OCI-LY1 (cell line): Measurements from ENCODE around the gene KIF19.

ENCODE experiments used
- H2AFZ ChIP-seq: fragments of 200-600 bp; sonication (generic), shearing (Covaris generic); 2 replicates; pipeline ENCODE4 v1.6.0; 2014; ENCODE audit warnings: antibody characterized with exemption, mild to moderate bottlenecking, low read length
- H3F3A ChIP-seq: fragments of 200-600 bp; sonication (generic), shearing (Covaris generic); 2 replicates; pipeline ENCODE4 v1.6.0; 2014; ENCODE audit warnings: mild to moderate bottlenecking, antibody characterized with exemption, low read length, moderate library complexity; ENCODE audit not compliant: insufficient read depth
- H3K27ac ChIP-seq: fragments of 200-600 bp; sonication (generic); 2 replicates; pipeline ENCODE4 v1.5.1; 2014; ENCODE audit warnings: low read length, mixed run types, mild to moderate bottlenecking, low read depth; ENCODE audit not compliant: poor library complexity, severe bottlenecking
- H3K27me3 ChIP-seq: fragments of 200-600 bp; sonication (generic); 2 replicates; pipeline ENCODE4 v1.6.0; 2014; ENCODE audit warnings: antibody characterized with exemption, mild to moderate bottlenecking, low read length, moderate library complexity; ENCODE audit not compliant: insufficient read depth
- H3K36me3 ChIP-seq: fragments of 200-600 bp; sonication (generic); 2 replicates; pipeline ENCODE4 v1.6.1; 2014; ENCODE audit warnings: mild to moderate bottlenecking, antibody characterized with exemption, low read length, moderate library complexity, mixed read lengths; ENCODE audit not compliant: insufficient read depth
- H3K4me1 ChIP-seq: fragments of 200-600 bp; sonication (generic); 2 replicates; pipeline ENCODE4 v1.5.1; 2014; ENCODE audit warnings: mild to moderate bottlenecking, low read length, moderate library complexity; ENCODE audit not compliant: insufficient read depth, severe bottlenecking
- H3K4me2 ChIP-seq: fragments of 200-600 bp; sonication (generic), shearing (Covaris generic); 2 replicates; pipeline ENCODE4 v1.6.1; 2014; ENCODE audit warnings: low read length
- H3K4me3 ChIP-seq: fragments of 200-600 bp; sonication (generic); 2 replicates; pipeline ENCODE4 v1.5.1; 2014; ENCODE audit warnings: low read length, low read depth, mild to moderate bottlenecking, mixed read lengths; ENCODE audit not compliant: poor library complexity, severe bottlenecking
- H3K79me2 ChIP-seq: fragments of 200-600 bp; shearing (Covaris generic); 2 replicates; pipeline ENCODE4 v1.6.1; 2016; ENCODE audit warnings: mixed run types, low read length, mixed read lengths; ENCODE audit not compliant: insufficient read depth
- H3K9ac ChIP-seq: fragments of 200-600 bp; sonication (generic), shearing (Covaris generic); 2 replicates; pipeline ENCODE4 v1.6.1; 2014; ENCODE audit warnings: mild to moderate bottlenecking, low read length, mixed read lengths
- H3K9me2 ChIP-seq: fragments of 200-600 bp; sonication (generic), shearing (Covaris generic); 2 replicates; pipeline ENCODE4 v1.6.1; 2014; ENCODE audit warnings: low read depth, mild to moderate bottlenecking, low read length, mixed read lengths
- H3K9me3 ChIP-seq: fragments of 200-600 bp; shearing (Covaris generic); 2 replicates; pipeline ENCODE4 v1.6.1; 2014; ENCODE audit warnings: low read length, mixed read lengths
- H4K20me1 ChIP-seq: fragments of 200-600 bp; sonication (generic), shearing (Covaris generic); 2 replicates; pipeline ENCODE4 v1.6.0; 2016; ENCODE audit warnings: mild to moderate bottlenecking, low read length; ENCODE audit not compliant: insufficient read depth
- CTCF ChIP-seq: fragments of 200-600 bp; sonication (generic), shearing (Covaris generic); IDR thresholded peaks from 2 replicates; pipeline ENCODE4 v1.5.1; 2017; ENCODE audit warnings: mild to moderate bottlenecking, antibody characterized with exemption, low read length, moderate library complexity, mixed read lengths
- EZH2 ChIP-seq: fragments of 200-600 bp; sonication (generic), shearing (Covaris generic); IDR thresholded peaks from 2 replicates; pipeline ENCODE4 v1.8.0; 2017; ENCODE audit warnings: borderline replicate concordance, mixed run types, mild to moderate bottlenecking, antibody characterized with exemption, low read length, moderate library complexity, mixed read lengths

KIF19 gene

GRCh38 chr17:74340470-74341023 lies 14.5 kb downstream of the KIF19 start:
- Histone ChIP-seq H3K27me3 (0 out of 2 replicates have a peak, but pooled peaks cover 2% of the 10 kb centered on the region), H3K4me3 (no peak overlapping the region), H3K9me2 (no peaks in the 10 kb centered on the region), H3K9me3 (no peaks in the 10 kb centered on the region), H3K9ac (no peak overlapping the region), H4K20me1 (no peaks in the 10 kb centered on the region), H3K27ac (no peak overlapping the region), H3K36me3 (no peaks in the 10 kb centered on the region), H3F3A (no peaks in the 10 kb centered on the region), H3K79me2 (no peaks in the 10 kb centered on the region), H3K4me2 (no peak overlapping the region), H2AFZ (no peak overlapping the region), H3K4me1 (no peaks in the 10 kb centered on the region)
- TF ChIP-seq EZH2 (no peak), CTCF (no peak)

DNA sequence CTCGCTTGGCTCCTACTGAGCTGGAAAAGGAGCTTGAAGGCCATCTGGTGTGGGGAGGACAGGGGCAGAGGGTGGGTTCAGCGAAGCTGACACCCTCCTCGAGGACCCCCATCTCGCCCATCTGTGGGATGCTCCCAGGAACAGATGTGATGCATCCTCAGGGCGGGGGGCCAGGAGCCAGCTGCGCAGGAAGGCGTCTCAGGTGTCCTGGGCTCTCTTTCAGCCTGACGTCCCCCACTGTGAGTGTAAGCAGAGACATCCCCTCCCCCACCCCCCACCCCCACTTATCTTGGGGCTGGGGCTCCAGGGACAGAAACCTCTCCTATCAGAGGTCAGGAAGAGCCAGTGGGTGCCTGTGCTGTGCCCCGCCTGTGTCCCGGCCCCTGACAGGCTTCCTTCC lies 16.2 kb downstream of the KIF19 start:
- no peak overlapping the region for H2AFZ ChIP-seq
- H3K79me2 ChIP-seq = no peaks in the 10 kb centered on the region
- no peaks in the 10 kb centered on the region for H3K9me2 ChIP-seq
- no peak overlapping the region for H3K27ac ChIP-seq
- H4K20me1 ChIP-seq = no peaks in the 10 kb centered on the region
- H3K4me1 ChIP-seq = no peaks in the 10 kb centered on the region
- no peaks in the 10 kb centered on the region for H3K36me3 ChIP-seq
- no peaks in the 10 kb centered on the region for H3F3A ChIP-seq
- H3K9me3 ChIP-seq = no peaks in the 10 kb centered on the region
- no peak for TF ChIP-seq EZH2
- TF ChIP-seq CTCF = no peak
- no peak overlapping the region for H3K4me3 ChIP-seq
- H3K27me3 ChIP-seq = 0 out of 2 replicates have a peak, but pooled peaks cover 2% of the 10 kb centered on the region
- no peak overlapping the region for H3K4me2 ChIP-seq
- no peak overlapping the region for H3K9ac ChIP-seq

GRCh38 chr17:74343121-74343520 lies 17.1 kb downstream of the KIF19 start:
- no peaks in the 10 kb centered on the region for H3K9me2 ChIP-seq
- no peaks in the 10 kb centered on the region for H3K36me3 ChIP-seq
- H3F3A ChIP-seq = no peaks in the 10 kb centered on the region
- H3K27me3 ChIP-seq = 0 out of 2 replicates have a peak, but pooled peaks cover 2% of the 10 kb centered on the region
- no peaks in the 10 kb centered on the region for H3K4me1 ChIP-seq
- H3K4me2 ChIP-seq = no peak overlapping the region
- H3K9ac ChIP-seq = no peak overlapping the region
- H2AFZ ChIP-seq = no peak overlapping the region
- no peak for TF ChIP-seq EZH2
- no peak overlapping the region for H3K27ac ChIP-seq
- no peak overlapping the region for H3K4me3 ChIP-seq
- H4K20me1 ChIP-seq = no peaks in the 10 kb centered on the region
- no peaks in the 10 kb centered on the region for H3K9me3 ChIP-seq
- H3K79me2 ChIP-seq = no peaks in the 10 kb centered on the region
